GM12878 (cell line): Measurements from ENCODE around the gene SYNPR. TPM values are rescaled to one million over a fixed set of nuclear protein-coding genes. Genes with fewer than 3 reads are reported as not detected.

Source experiments
- CEBPZ ChIP-seq: fragments of 150-350 bp; IDR thresholded peaks from 2 replicates; pipeline ENCODE4 v1.6.1; 2016; ENCODE audit warnings: low read depth, low read length
- E2F4 ChIP-seq: IDR thresholded peaks from 2 replicates; pipeline ENCODE4 v1.6.1; 2012; ENCODE audit warnings: low read depth, low read length, improper control_type of control experiment
- E2F8 ChIP-seq: fragments of 450-650 bp; IDR thresholded peaks from 2 replicates; pipeline ENCODE4 v1.6.1; 2018; ENCODE audit warnings: mild to moderate bottlenecking, low read depth, moderate library complexity; ENCODE audit not compliant: partially characterized antibody
- PAX5 ChIP-seq: IDR thresholded peaks from 2 replicates; pipeline ENCODE4 v1.6.1; 2011; ENCODE audit warnings: low read depth, low read length, borderline replicate concordance
- SP1 ChIP-seq: IDR thresholded peaks from one replicate; pipeline ENCODE4 v1.6.1; 2011; ENCODE audit warnings: low read depth, low read length
- YBX1 ChIP-seq: fragments of 450-650 bp; IDR thresholded peaks from 2 replicates; pipeline ENCODE4 v1.6.1; 2016; ENCODE audit warnings: antibody characterized with exemption
- ZNF24 ChIP-seq: fragments of 450-650 bp; IDR thresholded peaks from 2 replicates; pipeline ENCODE4 v1.6.1; 2017; ENCODE audit warnings: antibody characterized with exemption, mild to moderate bottlenecking
- polyA plus RNA-seq, 11 experiments: library from polyadenylated mRNA; depleted of rRNA in 4 of 11; unstranded in 6 of 11; stranded (reverse) in 5 of 11; fragments of >200 nt; fragmentation: Nextera tagmentation in 4 of 11; fragmentation: Illumina TruSeq in 1 of 11; extraction: Ambion mirVana in 4 of 11; extraction: Trizol in 1 of 11; gene quantifications; 1 replicate in 1 of 11; 2 replicates in 10 of 11; pipeline versions ENCODE4 v1.2.1 to v1.2.3, GENCODE V29; 2011 to 2016; ENCODE audit warnings: inconsistent platforms in 2 of 11, missing spikeins in 2 of 11, low read depth in 1 of 11
- total RNA-seq, 4 experiments: library from RNA; depleted of rRNA in 3 of 4; stranded (reverse); fragments of >200 nt in 3 of 4; fragmentation: Illumina TruSeq in 1 of 4; extraction: Trizol in 1 of 4; gene quantifications; 2 replicates each; pipeline versions ENCODE4 v1.2.1 to v1.2.3, GENCODE V29; 2013 to 2021

The SYNPR gene
- total and polyA plus RNA-seq, 10 of the 15 experiments (the other 5 are each of a cell fraction or from before 2014, with no cell fraction given), result not detected

- TF ChIP-seq E2F4 (no peak), E2F8 (no peak), PAX5 (no peak), ZNF24 (no peak), YBX1 (no peak), CEBPZ (no peak), SP1 (no peak)
Measured at GRCh38 chr3:63264716-63265115, 13.4 kb upstream of the SYNPR start (continued).
